Measurements from ENCODE around the gene MYEF2.

The MYEF2 gene

DNA sequence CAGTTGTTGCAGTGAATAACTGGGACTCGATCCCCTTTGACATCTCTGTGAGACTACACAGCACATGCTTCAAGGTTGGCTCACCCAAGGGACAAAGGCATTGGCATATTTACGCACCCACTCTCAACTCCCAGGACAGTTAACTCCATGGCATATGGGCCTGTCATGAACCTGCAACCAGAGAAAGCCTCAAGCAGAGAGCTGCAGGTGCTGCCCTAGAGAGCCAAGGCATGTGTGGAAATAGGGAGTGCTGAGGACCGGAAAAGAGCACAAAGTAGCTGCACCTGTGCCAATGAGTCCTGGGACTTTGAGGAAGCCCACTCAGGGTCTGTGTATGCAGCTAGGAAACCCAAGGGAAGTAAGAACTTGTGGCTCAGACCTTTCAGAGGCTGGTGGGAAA is 90.3 kb downstream of the MYEF2 start:
- no peak for DNase-seq (ENCODE audit: low spot score)

DNA sequence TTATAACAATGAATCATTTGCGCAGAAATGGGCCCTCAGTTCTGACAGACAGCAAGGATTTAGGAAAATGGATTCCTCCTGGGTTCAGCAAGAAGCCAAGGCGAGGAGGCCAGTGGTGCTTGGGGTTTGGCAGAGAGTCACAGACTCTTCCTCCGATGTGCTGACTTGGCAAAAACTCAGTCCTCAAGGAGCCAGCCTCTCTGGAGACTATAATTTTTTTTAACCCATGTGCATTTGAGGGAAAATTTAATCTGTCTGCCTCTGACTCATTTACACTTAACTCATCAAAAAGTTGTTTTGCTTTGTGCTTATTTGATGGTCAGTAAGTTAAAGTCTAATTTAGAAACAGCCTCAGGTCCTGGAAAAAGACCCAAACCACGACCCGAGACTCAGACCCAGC is 91.5 kb downstream of the MYEF2 start:
- DNase-seq (ENCODE audit: low spot score): no peak

DNA sequence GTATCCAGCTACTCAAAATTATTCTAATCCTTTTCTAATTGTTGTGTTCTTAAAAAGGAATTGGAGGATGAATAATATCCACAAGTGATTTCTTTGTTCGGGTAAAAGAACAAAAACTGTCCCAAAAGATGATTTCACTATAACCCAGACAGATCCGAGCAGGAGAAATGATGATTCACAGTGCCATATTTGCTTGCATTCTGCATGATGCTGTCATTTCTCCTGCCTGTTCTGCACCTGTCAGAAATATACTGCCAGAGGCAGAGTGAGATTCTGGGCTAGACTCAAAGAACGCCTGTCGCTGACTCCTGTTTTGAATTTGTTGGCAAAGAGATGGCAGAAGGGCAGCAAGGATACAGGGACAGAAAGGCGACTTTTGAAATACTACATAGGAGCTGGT is 92.0 kb downstream of the MYEF2 start:
- no peak for DNase-seq (ENCODE audit: low spot score)

DNA sequence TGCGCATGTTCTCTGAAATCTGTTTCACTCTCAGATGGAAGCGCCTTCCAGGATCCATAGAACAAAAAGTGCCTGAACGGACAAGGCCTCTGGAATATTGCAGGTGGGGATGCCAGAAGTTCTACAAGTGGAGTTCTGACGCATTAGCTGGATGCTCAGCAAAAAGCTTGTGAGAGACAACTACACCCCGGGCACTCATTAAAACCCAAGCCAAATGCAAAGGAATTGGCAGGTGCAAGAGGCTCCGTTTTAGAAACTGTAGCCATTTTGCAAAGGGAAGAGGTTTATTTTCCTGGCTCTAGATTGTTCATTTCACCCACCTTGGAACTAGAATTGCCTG is 92.5 kb downstream of the MYEF2 start:
- no peak for DNase-seq (ENCODE audit: low spot score)

DNA sequence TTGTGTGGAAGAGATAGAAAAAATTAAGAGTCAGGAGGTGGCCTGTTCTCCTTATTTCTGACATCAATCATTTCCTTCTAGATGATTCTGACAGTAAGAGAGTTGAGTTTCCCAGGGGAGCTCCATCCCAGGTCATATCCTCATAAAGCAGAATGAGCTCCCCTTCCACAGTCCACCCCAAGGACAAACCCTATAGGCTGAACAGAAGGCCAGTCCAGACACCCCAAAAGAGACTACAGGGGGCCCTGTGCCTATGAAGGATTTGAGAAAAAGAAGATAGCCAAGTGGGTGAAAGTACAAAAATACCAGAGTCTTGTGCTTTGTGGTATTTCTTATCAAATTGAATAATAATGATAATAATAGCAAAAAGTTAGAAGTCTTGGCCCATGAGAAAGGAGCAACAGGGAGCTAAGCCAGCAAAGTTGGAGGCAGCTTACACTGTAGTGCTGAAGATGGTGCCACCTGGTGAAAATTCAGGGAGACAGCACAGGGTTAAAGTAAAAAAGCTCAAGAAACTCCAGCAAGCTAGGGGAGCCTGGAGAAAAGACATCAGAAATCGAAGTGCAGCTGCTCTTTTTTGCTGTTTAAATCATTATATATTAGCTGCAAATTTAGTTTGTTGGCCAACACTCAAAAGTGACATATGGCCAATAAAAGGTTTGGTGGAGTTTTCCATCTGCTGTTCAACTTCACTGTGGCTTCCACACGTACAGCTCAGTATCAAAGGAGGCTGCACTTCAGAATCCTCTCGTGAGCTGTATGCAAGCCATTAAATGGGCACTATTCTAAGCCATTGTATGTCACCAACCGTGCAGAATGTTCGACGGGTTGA is 93.1 kb downstream of the MYEF2 start:
- DNase-seq (ENCODE audit: low spot score): peak; percentile 5

Measured in HuH-7.5 (cell line).